Fibroblast of lung (primary cell): Measurements from ENCODE around the gene PPIP5K2. TPM values are rescaled to one million over a fixed set of nuclear protein-coding genes. Genes with fewer than 3 reads are reported as not detected.

ENCODE experiments used
- DNase-seq, 2 donors: peaks; one replicate each; pipeline versions ENCODE4 v3.0.0 to v3.0.0-alpha.2; 2010; ENCODE audit warnings: low read depth in 2 of 2
- H2AFZ ChIP-seq: 2 replicates; pipeline ENCODE4 v1.5.1; 2012; ENCODE audit warnings: low read length, control low read depth, inconsistent platforms
- H3K27ac ChIP-seq: 2 replicates; pipeline ENCODE4 v1.5.1; 2011; ENCODE audit warnings: low read length, control low read depth; ENCODE audit not compliant: insufficient read depth
- H3K27me3 ChIP-seq: 2 replicates; pipeline ENCODE4 v1.5.1; 2011; ENCODE audit warnings: mild to moderate bottlenecking, low read length; ENCODE audit not compliant: control insufficient read depth, insufficient read depth
- H3K36me3 ChIP-seq: 2 replicates; pipeline ENCODE4 v1.5.1; 2011; ENCODE audit warnings: low read length; ENCODE audit not compliant: control insufficient read depth, insufficient read depth
- H3K4me1 ChIP-seq: 2 replicates; pipeline ENCODE4 v1.5.1; 2011; ENCODE audit warnings: low read length; ENCODE audit not compliant: control insufficient read depth, insufficient read depth; ENCODE audit errors: extremely low read depth
- H3K4me2 ChIP-seq: 2 replicates; pipeline ENCODE4 v1.5.1; 2011; ENCODE audit warnings: low read length, control low read depth; ENCODE audit not compliant: insufficient read depth; ENCODE audit errors: extremely low read depth
- H3K4me3 ChIP-seq, 4 experiments: fragments of 200-600 bp in 1 of 4; sonication (generic) in 1 of 4; replicated peaks in 1 of 4; 2 replicates each; pipeline ENCODE4 v1.5.1; 2011 to 2016; ENCODE audit warnings: low read length in 4 of 4, low read depth in 3 of 4, mild to moderate bottlenecking in 3 of 4, control low read depth in 2 of 4, inconsistent platforms in 1 of 4, mixed read lengths in 1 of 4; ENCODE audit not compliant: insufficient read depth in 1 of 4; ENCODE audit errors: control extremely low read depth in 1 of 4
- H3K79me2 ChIP-seq: 2 replicates; pipeline ENCODE4 v1.5.1; 2012; ENCODE audit warnings: mild to moderate bottlenecking, low read length, inconsistent platforms; ENCODE audit not compliant: control insufficient read depth, insufficient read depth
- H3K9ac ChIP-seq: 2 replicates; pipeline ENCODE4 v1.5.1; 2011; ENCODE audit warnings: mild to moderate bottlenecking, low read length, control low read depth; ENCODE audit not compliant: insufficient read depth
- H3K9me3 ChIP-seq: 2 replicates; pipeline ENCODE4 v1.5.1; 2012; ENCODE audit warnings: low read depth, low read length; ENCODE audit not compliant: control insufficient read depth, insufficient read depth
- H4K20me1 ChIP-seq: 2 replicates; pipeline ENCODE4 v1.5.1; 2011; ENCODE audit warnings: low read length; ENCODE audit not compliant: control insufficient read depth, insufficient read depth; ENCODE audit errors: extremely low read depth
- EZH2 ChIP-seq: IDR thresholded peaks from 2 replicates; pipeline ENCODE4 v1.5.1; 2012; ENCODE audit warnings: low read length, control low read depth, mild to moderate bottlenecking; ENCODE audit errors: missing control alignments
- polyA plus RNA-seq, 2 donors: library from polyadenylated mRNA; depleted of rRNA in 1 of 2; stranded (reverse) in 1 of 2; unstranded in 1 of 2; fragments of >200 nt; gene quantifications; 2 replicates each; pipeline ENCODE4 v1.2.1, GENCODE V29; 2011 to 2012; ENCODE audit warnings: missing spikeins in 1 of 2
- total RNA-seq: library from RNA; depleted of rRNA; stranded (reverse); fragments of >200 nt; gene quantifications from 2 replicates; pipeline ENCODE4 v1.2.1, GENCODE V29; 2014
- TF ChIP-seq, protein P1 (sequence below), 2 donors: IDR thresholded peaks in 1 of 2; conservative IDR thresholded peaks in 1 of 2; 1 replicate in 1 of 2; 2 replicates in 1 of 2; pipeline ENCODE4 v1.5.1; 2011 to 2012; ENCODE audit warnings: low read length in 2 of 2, control low read depth in 1 of 2, inconsistent platforms in 1 of 2, low read depth in 1 of 2, mild to moderate bottlenecking in 1 of 2

Gene PPIP5K2
- total and polyA plus RNA-seq, 2 donors (not counting 1 experiment from before 2014, with no cell fraction given) = 42.1 to 49.3 TPM

DNA sequence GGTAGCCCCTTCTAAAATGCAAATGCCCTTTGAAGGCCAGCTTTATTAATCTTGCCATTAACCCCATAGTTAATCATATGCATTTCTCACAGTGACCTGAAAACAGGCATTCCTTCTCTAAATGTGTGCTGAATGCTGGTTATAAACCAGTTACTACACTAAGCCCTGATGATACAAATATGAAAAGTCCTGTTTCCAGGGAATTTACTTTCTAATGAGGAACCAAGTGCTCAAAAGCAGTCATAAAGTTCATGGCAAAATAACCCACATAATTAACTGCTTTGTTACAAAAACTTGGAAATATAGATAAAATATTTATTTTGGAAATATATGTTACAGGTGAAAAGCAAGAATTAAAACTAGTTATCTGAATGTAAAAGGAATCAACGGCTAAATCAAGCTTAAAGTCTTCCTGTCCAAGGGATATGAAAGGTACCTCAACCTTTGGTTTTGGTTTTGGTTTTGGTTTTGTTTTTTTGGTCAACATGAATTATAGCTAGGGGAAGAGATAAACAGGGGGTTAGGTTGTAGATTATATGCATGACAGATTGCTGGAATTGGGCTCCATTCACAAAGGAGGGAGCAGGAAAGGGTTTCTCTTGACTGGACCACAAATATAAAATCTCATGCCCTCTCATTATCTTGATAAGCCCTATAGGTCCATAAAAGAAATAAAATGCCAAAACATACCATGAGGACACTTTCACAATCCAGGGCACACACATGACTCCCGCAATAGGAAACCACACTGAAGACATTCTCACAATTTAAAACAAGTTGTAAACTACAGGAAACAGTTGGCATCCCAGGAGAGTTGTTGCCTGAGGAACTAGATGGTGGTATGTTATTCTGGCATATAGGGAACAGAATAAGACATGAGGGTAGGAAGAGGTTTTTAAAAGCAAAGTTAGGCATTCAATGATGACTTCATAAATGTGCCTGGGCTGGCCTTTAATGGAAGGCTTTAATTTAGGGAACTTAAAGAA is 91.8 kb downstream of the PPIP5K2 start:
- H3K9ac ChIP-seq = no peak overlapping the region

DNA sequence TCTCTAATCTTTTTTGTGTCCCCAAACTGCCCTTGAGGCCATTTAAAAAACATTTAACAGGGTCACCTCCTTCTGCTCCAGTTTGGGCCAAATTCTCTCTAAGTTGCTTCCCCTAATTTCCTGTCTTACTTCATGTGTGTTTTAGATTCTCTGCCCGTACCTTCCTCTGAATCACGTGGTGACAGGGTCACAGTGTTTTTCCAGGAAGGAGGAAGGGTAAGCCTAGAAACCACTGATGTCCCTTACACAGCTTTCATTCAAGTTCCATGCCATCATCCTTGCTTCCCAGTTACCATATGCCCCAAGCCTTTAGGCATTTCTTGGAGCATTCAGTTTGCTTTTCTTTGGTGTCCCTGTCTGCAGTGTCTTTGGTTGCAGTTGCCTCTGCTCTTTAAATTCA is 96.0 kb downstream of the PPIP5K2 start:
- no peak overlapping the region for H3K4me2 ChIP-seq
- H3K27ac ChIP-seq = no peak overlapping the region
- H4K20me1 ChIP-seq = no peaks in the 10 kb centered on the region
- H3K9ac ChIP-seq = no peak overlapping the region
- no peak overlapping the region for H3K4me3 ChIP-seq
- no peaks in the 10 kb centered on the region for H3K4me1 ChIP-seq
- TF ChIP-seq, protein P1, sequence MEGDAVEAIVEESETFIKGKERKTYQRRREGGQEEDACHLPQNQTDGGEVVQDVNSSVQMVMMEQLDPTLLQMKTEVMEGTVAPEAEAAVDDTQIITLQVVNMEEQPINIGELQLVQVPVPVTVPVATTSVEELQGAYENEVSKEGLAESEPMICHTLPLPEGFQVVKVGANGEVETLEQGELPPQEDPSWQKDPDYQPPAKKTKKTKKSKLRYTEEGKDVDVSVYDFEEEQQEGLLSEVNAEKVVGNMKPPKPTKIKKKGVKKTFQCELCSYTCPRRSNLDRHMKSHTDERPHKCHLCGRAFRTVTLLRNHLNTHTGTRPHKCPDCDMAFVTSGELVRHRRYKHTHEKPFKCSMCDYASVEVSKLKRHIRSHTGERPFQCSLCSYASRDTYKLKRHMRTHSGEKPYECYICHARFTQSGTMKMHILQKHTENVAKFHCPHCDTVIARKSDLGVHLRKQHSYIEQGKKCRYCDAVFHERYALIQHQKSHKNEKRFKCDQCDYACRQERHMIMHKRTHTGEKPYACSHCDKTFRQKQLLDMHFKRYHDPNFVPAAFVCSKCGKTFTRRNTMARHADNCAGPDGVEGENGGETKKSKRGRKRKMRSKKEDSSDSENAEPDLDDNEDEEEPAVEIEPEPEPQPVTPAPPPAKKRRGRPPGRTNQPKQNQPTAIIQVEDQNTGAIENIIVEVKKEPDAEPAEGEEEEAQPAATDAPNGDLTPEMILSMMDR (conservative IDR thresholded peaks at IDR 0.05 in 1 of 2, IDR thresholded peaks at IDR 0.05 in 1 of 2; ENCODE audit: low read depth in 1 of 2, low read length in 2 of 2) = no peak
- no peak for TF ChIP-seq EZH2
- no peaks in the 10 kb centered on the region for H3K36me3 ChIP-seq
- no peaks in the 10 kb centered on the region for H3K79me2 ChIP-seq
- no peak overlapping the region for H2AFZ ChIP-seq
- H3K27me3 ChIP-seq = no peaks in the 10 kb centered on the region
- no peaks in the 10 kb centered on the region for H3K9me3 ChIP-seq
- DNase-seq = no peak

More for the DNA sequence above, 91.8 kb downstream of the PPIP5K2 start:
- Histone ChIP-seq H4K20me1 (no peaks in the 10 kb centered on the region), H3K79me2 (no peaks in the 10 kb centered on the region), H2AFZ (no peak overlapping the region), H3K4me2 (no peak overlapping the region), H3K27me3 (no peaks in the 10 kb centered on the region), H3K4me3 (no peak overlapping the region), H3K36me3 (no peaks in the 10 kb centered on the region), H3K9me3 (no peaks in the 10 kb centered on the region), H3K27ac (no peak overlapping the region), H3K4me1 (no peaks in the 10 kb centered on the region)
- TF ChIP-seq, protein P1 (conservative IDR thresholded peaks at IDR 0.05 in 1 of 2, IDR thresholded peaks at IDR 0.05 in 1 of 2; ENCODE audit: low read depth in 1 of 2, low read length in 2 of 2) = no peak
- TF ChIP-seq EZH2 = no peak
- no peak for DNase-seq

DNA sequence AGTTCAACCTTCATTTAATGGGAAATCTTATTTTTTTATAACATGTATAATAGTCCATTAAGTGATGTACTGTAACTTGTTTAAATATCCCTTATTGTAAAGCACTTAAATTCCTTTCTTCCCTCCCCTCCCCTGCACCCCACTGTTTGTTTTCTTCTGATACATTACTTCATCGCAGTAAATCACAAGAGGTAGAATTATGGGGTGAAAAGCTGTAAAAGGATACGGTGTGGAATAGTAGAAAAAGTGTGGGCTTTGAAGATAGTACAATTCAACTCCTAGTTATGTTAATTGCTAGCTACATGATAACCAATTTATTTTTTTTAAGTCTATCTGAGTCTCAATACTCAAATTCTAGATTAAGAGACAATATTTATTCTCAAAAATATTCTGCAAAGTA is 96.6 kb downstream of the PPIP5K2 start:
- no peak overlapping the region for H3K9ac ChIP-seq
- H3K27ac ChIP-seq = no peak overlapping the region
- TF ChIP-seq, protein P1 (conservative IDR thresholded peaks at IDR 0.05 in 1 of 2, IDR thresholded peaks at IDR 0.05 in 1 of 2; ENCODE audit: low read depth in 1 of 2, low read length in 2 of 2) = no peak
- TF ChIP-seq EZH2 = no peak
- H3K4me1 ChIP-seq = no peaks in the 10 kb centered on the region
- H3K27me3 ChIP-seq = no peaks in the 10 kb centered on the region
- DNase-seq = no peak
- no peaks in the 10 kb centered on the region for H3K9me3 ChIP-seq
- no peak overlapping the region for H3K4me2 ChIP-seq
- no peaks in the 10 kb centered on the region for H3K79me2 ChIP-seq
- no peaks in the 10 kb centered on the region for H4K20me1 ChIP-seq
- no peaks in the 10 kb centered on the region for H3K36me3 ChIP-seq
- H3K4me3 ChIP-seq = no peak overlapping the region
- H2AFZ ChIP-seq = no peak overlapping the region
